Measurements from ENCODE around the gene PLAC8.

PLAC8 gene

GRCh38 chr4:83040269-83040668, 74.3 kb downstream of the PLAC8 start:
- Histone ChIP-seq H3K9me3 (ENCODE audit: control insufficient read depth in 2 of 2, low read length in 2 of 2) (no peaks in the 10 kb centered on the region), H3K36me3 (ENCODE audit: control insufficient read depth in 2 of 2, insufficient read depth in 2 of 2, low read length in 2 of 2) (no peaks in the 10 kb centered on the region), H3K9ac (ENCODE audit: low read depth in 1 of 2, low read length in 2 of 2) (no peak overlapping the region), H3K27ac (ENCODE audit: low read depth in 2 of 2, low read length in 2 of 2) (no peak overlapping the region), H3K4me3 (ENCODE audit: low read length in 2 of 2) (no peak overlapping the region), H3K4me1 (ENCODE audit: control insufficient read depth in 2 of 2, insufficient read depth in 2 of 2, low read length in 2 of 2) (peaks cover 3 to 6% of the 10 kb centered on the region in 2 donors), H3K27me3 (ENCODE audit: control insufficient read depth in 2 of 2, insufficient read depth in 2 of 2, low read length in 2 of 2) (no peaks in the 10 kb centered on the region)
